NCI-H748 treated with DMSO at 0.1 percent for 48 hours (cell line): ENCODE results near the gene PLAGL2.
"Not testable (repeated sequence)": the region's sequence is repeated elsewhere in the genome, so short reads cannot be mapped to it uniquely, and the experiment has no call there.

Experiments
- DNase-seq: peaks from one replicate; lab custom pipeline; 2025; lab: John Stamatoyannopoulos, UW

Gene PLAGL2

GRCh38 chr20:32179934-32180333, 27.6 kb downstream of the PLAGL2 start:
- DNase-seq, result no peak

GRCh38 chr20:32179515-32179914, 28.0 kb downstream of the PLAGL2 start:
- DNase-seq, result no peak

DNA sequence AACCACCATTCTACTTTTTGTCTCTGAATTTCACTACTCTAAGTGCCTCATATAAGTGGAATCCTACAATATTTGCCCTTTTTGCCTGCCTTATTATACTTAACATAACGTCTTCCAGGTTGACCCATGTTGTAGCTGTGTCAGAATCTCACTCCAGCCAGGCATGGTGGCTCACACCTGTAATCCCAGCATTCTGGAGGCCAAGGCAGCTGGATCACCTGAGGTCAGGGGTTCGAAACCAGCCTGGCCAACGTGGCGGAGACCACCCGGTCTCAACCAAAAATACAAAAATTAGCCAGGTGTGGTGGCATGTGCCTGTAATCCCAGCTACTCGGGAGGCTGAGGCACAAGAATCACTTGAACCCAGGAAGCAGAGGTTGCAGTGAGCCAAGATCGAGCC, 29.8 kb downstream of the PLAGL2 start:
- DNase-seq, result not testable (repeated sequence)

GRCh38 chr20:32168184-32168910, 39.2 kb downstream of the PLAGL2 start:
- no peak for DNase-seq

DNA sequence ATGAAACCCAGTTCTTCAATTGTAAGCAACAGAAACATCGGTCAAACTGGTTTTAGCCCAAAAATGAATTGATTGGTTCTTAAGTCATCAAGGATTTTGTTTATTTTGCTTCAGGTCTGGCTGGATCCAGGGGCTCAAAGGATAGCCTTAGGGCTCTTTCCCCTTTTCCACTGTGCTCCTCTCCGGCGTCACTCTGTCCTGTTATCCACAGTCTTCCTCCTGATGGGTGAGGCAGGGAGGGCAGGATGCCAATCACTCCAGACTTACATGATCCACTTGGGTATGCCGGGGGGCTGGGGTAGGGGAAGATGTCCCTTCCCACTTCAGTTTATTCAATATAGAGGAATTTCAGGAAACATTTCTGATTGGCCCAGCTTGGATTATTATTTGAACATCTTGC, 40.0 kb downstream of the PLAGL2 start:
- no peak for DNase-seq

DNA sequence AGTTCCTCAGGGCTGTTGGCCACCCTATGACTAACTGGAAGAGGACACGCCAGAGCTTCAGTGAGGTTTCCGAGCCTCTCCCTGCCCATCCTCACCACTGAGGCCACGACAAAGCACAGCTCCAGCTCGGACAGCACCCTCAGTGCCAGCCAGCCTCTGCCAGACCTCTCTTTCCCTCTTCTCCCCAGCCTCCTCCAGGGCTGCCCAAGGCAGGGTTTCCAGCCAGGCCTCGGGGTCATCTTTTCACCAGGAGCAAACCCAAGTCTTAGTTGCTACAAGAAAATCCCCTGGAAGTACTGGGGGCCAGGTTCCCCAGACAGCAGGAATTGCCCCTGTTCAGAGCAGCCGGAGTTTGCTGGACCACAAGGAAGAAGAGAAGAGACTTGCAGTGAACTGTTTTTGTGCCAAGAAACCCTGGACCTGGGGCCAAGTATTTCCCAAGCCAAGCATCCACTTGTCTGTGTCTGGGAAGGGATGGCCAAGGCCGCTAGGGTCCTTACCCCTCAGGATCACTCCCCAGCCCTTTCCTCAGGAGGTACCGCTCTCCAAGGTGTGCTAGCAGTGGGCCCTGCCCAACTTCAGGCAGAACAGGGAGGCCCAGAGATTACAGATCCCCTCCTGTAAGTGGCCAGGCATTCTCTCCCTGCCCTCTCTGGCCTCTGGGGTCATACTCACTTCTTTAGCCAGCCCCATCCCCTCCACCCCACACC, 41.6 kb downstream of the PLAGL2 start:
- no peak for DNase-seq

- no peak for DNase-seq
Measured at GRCh38 chr20:32164984-32165735, 42.4 kb downstream of the PLAGL2 start.

DNA sequence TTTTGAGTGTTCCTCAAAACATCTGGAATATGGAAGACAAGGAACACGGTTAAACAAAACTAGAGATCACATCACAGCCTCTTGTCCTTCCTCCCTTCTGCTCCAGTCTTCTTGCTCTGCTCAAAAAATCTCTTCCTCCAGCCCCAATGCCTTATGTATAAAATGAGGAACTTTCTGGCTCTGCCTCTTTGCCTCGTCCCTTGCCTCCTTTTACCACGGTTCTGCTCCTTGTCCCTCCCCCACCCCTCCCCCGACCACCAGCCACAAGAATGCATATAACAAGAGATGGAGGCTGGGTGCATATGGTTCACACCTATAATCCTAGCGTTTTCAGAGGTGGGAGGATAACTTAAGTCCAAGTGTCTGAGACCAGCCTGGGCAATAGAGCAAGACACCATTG, 43.6 kb downstream of the PLAGL2 start:
- DNase-seq, result no peak

GRCh38 chr20:32162351-32162750, 45.2 kb downstream of the PLAGL2 start:
- DNase-seq, result no peak

DNA sequence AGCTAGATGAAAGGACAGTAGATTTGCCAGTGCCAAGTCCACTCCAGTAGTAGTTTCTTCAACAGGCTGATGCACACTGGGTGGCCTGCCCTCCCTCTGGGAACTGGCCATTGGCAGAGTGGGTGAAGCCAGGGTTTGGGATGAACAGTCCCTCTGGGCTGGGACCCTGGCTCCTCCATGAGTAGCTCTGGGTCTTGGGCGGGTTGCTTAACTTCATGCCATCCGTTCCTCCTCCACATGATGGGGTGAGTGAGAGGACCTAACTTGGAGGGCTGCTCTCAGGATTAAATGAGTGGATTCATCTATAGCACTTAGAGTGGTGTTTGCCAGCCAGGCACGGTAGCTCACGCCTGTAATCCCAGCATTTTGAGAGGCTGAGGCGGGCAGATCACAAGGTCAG, 47.2 kb downstream of the PLAGL2 start:
- no peak for DNase-seq

GRCh38 chr20:32159766-32160221, 47.7 kb downstream of the PLAGL2 start:
- DNase-seq, result no peak

DNA sequence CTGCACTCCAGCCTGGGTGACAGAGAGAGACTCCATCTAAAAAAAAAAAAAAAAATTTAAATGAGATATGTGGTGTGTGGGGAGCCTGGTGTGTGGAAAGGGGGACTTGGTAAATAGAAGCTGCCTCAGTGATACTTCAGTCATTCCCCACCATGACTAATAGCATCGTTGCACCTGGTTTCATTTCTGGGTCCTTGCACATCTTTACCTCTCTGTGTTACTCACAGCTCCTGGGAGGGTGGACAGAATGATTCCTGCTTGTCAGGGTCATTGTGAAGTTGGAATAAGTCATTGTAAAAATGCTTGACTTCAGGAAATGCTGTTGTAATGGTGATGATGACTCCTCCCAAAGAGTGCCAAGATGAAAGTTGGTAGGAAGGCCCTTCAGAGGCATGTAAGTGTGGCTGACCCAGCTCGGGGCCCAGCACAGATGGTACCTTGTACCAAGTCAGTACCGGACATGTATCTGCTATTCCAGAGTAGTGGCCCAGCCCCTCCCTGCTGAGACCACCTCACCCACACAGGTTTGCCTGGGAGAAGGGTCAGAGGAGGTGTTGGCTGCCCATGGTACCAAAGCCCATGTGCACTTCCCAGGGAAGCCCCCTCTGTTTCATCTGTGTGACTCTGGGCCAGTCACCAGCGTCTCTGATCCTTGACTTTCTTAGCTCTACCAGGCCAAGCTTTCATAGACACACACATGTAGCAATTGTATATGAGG, 48.4 kb downstream of the PLAGL2 start:
- DNase-seq, result no peak

GRCh38 chr20:32158351-32158750, 49.2 kb downstream of the PLAGL2 start:
- DNase-seq, result no peak

DNA sequence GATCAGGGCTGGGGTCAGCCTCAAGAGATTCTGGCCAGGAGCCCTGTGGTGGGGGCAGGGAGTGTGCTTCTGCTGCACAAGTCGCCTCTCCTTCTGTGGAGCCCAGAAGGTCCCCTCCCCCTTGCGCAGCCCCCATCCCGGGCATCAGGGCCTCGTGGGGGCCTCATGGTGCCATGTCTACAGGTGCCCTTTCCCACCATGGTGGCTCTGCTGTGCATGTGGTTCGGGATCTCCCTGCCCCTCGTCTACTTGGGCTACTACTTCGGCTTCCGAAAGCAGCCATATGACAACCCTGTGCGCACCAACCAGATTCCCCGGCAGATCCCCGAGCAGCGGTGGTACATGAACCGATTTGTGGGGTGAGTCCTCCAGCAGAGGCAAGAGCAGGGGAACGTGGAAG, 49.9 kb downstream of the PLAGL2 start:
- no peak for DNase-seq

GRCh38 chr20:32155017-32155981, 52.2 kb downstream of the PLAGL2 start:
- DNase-seq, result no peak

DNA sequence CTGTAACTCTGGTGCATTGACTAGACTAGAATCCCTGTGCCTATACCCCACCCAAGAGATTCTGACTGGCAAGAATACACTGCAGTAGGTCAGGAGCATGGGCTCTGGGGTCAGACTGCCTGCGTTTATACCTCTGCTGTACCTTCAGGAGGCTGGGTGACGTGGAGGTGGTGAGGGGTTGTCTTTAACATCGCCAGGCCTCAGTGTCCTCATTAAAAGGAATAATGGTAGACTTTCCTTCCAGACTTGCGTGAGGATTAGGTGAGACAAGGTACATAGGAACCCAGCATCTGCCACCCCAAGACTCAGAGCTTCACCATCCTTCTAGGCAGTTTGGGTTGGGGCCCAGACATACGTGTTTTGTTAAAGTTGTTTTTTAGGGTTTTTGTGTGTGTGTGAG, 53.8 kb downstream of the PLAGL2 start:
- DNase-seq, result no peak

DNA sequence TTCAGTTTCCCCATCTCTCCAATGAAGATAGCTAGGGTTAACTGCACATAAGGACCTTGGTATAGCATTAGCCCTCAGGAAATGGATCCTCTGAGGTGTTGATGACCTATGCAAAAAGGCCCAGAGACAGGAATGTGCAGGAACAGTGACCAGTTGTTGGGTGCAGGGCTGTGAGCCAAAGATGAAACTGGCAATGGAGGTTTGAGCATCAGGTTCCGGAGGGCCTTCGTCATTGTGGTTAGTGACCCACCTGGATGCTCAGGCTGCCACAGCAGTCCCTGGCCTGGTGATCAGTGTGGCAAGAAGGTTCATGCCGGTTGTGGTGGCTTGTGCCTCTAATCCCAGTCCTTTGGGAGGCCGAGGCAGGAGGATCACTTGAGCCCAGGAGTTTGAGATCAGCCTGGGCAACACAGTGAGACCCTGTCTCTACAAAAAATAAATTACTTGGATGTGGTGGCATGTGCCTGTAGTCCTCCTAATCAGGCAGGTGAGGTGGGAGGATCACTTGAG, 54.3 kb downstream of the PLAGL2 start:
- DNase-seq, result no peak

GRCh38 chr20:32152421-32153155, 55.0 kb downstream of the PLAGL2 start:
- no peak for DNase-seq

- DNase-seq, result no peak
Measured at GRCh38 chr20:32150291-32150848, 57.2 kb downstream of the PLAGL2 start.
